Left ventricle myocardium inferior (tissue), 1 donor: Measurements from ENCODE around the gene PRKCD. TPM values are rescaled to one million over a fixed set of nuclear protein-coding genes. Genes with fewer than 3 reads are reported as not detected.

ENCODE experiments used
- DNase-seq: peaks from one replicate; pipeline ENCODE4 v3.0.0-alpha.2; 2020
- H3K27ac ChIP-seq: fragments of 200-600 bp; replicated peaks from 2 replicates; pipeline ENCODE4 v1.8.0; 2021
- H3K27me3 ChIP-seq: fragments of 200-600 bp; 2 replicates; pipeline ENCODE4 v1.8.0; 2021; ENCODE audit warnings: low read depth
- H3K36me3 ChIP-seq: fragments of 200-600 bp; 2 replicates; pipeline ENCODE4 v1.8.0; 2021
- H3K4me1 ChIP-seq: fragments of 200-600 bp; 2 replicates; pipeline ENCODE4 v1.8.0; 2021
- H3K4me3 ChIP-seq: fragments of 200-600 bp; 2 replicates; pipeline ENCODE4 v1.8.0; 2021; ENCODE audit warnings: mild to moderate bottlenecking, moderate library complexity
- H3K9me3 ChIP-seq: fragments of 200-600 bp; replicated peaks from 2 replicates; pipeline ENCODE4 v1.8.0; 2021
- CTCF ChIP-seq: fragments of 200-600 bp; IDR thresholded peaks from 2 replicates; pipeline ENCODE4 v1.8.0; 2021; ENCODE audit warnings: antibody characterized with exemption, mild to moderate bottlenecking, borderline replicate concordance
- intact Hi-C: fragments of 100-400 bp; cut with micrococcal nuclease; formaldehyde crosslinking; loops from one replicate; pipeline ENCODE4 v1.11.0; 2022
- total RNA-seq: library from RNA; stranded (reverse); fragmentation: NEBNext Ultra II Directional; extraction: Animal tissue kit (Norgen Biotek cat#: 25700); gene quantifications from one replicate; pipeline ENCODE4 v1.2.1, GENCODE V29; 2021
- donor health status: DM: no; HTN: yes; CAD: no; lungs with severe emphysema.

Gene PRKCD
- total RNA-seq, 1 donor from 2014 or later, result 13.6 TPM

GRCh38 chr3:53167418-53168174 lies 6.6 kb downstream of the PRKCD start:
- Histone ChIP-seq H3K9me3 (no peaks in the 10 kb centered on the region), H3K4me3 (no peak overlapping the region), H3K4me1 (peaks cover 32% of the 10 kb centered on the region), H3K27me3 (no peaks in the 10 kb centered on the region), H3K36me3 (no peaks in the 10 kb centered on the region), H3K27ac (peak overlapping the region; percentile 66)
- intact Hi-C loops, result no loop called here
- DNase-seq, result no peak
- no peak for TF ChIP-seq CTCF

- Histone ChIP-seq H3K4me3 (peak overlapping the region; percentile 33), H3K4me1 (peaks cover 31% of the 10 kb centered on the region), H3K27me3 (no peaks in the 10 kb centered on the region), H3K9me3 (no peaks in the 10 kb centered on the region), H3K36me3 (no peaks in the 10 kb centered on the region), H3K27ac (peak overlapping the region; percentile 16)
- TF ChIP-seq CTCF, result no peak
- intact Hi-C loops, result no loop called here
- DNase-seq, result peak; percentile 40
Measured at GRCh38 chr3:53168175-53168923, 7.3 kb downstream of the PRKCD start.

- H3K27ac ChIP-seq, result peak overlapping the region; percentile 36
- peak overlapping the region; percentile 33 for H3K4me3 ChIP-seq
- peaks cover 29% of the 10 kb centered on the region for H3K4me1 ChIP-seq
- no peak for DNase-seq
- TF ChIP-seq CTCF, result no peak
- H3K9me3 ChIP-seq, result no peaks in the 10 kb centered on the region
- H3K36me3 ChIP-seq, result no peaks in the 10 kb centered on the region
- no peaks in the 10 kb centered on the region for H3K27me3 ChIP-seq
- intact Hi-C loops, result no loop called here
Measured at GRCh38 chr3:53169045-53169831, 8.2 kb downstream of the PRKCD start.

- no peaks in the 10 kb centered on the region for H3K36me3 ChIP-seq
- peak overlapping the region; percentile 33 for H3K4me3 ChIP-seq
- H3K4me1 ChIP-seq, result peaks cover 29% of the 10 kb centered on the region
- peak overlapping the region; percentile 36 for H3K27ac ChIP-seq
- DNase-seq, result no peak
- no peak for TF ChIP-seq CTCF
- no peaks in the 10 kb centered on the region for H3K27me3 ChIP-seq
- H3K9me3 ChIP-seq, result no peaks in the 10 kb centered on the region
- intact Hi-C loops, result no loop called here
Measured at GRCh38 chr3:53169832-53170324, 8.9 kb downstream of the PRKCD start.

GRCh38 chr3:53170325-53171063 lies 9.5 kb downstream of the PRKCD start:
- intact Hi-C loops, result no loop called here
- Histone ChIP-seq H3K4me3 (peak overlapping the region; percentile 23), H3K27me3 (no peaks in the 10 kb centered on the region), H3K36me3 (no peaks in the 10 kb centered on the region), H3K9me3 (no peaks in the 10 kb centered on the region), H3K4me1 (peaks cover 29% of the 10 kb centered on the region), H3K27ac (no peak overlapping the region)
- TF ChIP-seq CTCF, result no peak
- no peak for DNase-seq
